ENCODE data around the gene MGRN1. TPM values are rescaled to one million over a fixed set of nuclear protein-coding genes. Genes with fewer than 3 reads are reported as not detected.

Gene MGRN1
- polyA plus RNA-seq, 1 donor from 2014 or later: 35.9 TPM

- H3K27me3 ChIP-seq (ENCODE audit: insufficient read depth, low read depth, low read length): no peaks in the 10 kb centered on the region
Observed at GRCh38 chr16:4591706-4592470, 32.7 kb upstream of the MGRN1 start.

GRCh38 chr16:4593086-4593485 is 31.5 kb upstream of the MGRN1 start:
- Histone ChIP-seq H3K36me3 (ENCODE audit: insufficient read depth, low read length) (no peaks in the 10 kb centered on the region), H3K4me2 (ENCODE audit: low read length) (no peak overlapping the region), H3K9ac (ENCODE audit: low read length) (no peak overlapping the region), H2AFZ (ENCODE audit: low read depth, low read length) (no peak overlapping the region), H3F3A (ENCODE audit: insufficient read depth, low read length, poor library complexity, severe bottlenecking) (no peaks in the 10 kb centered on the region), H3K9me2 (ENCODE audit: insufficient read depth, low read length) (no peaks in the 10 kb centered on the region), H3K27ac (ENCODE audit: low read length) (no peak overlapping the region), H4K20me1 (ENCODE audit: insufficient read depth) (no peaks in the 10 kb centered on the region), H3K9me3 (ENCODE audit: low read length) (no peaks in the 10 kb centered on the region), H3K4me3 (ENCODE audit: low read length) (no peak overlapping the region), H3K79me2 (replicated peaks; ENCODE audit: insufficient read depth, low read length) (no peaks in the 10 kb centered on the region), H3K27me3 (ENCODE audit: insufficient read depth, low read depth, low read length) (no peaks in the 10 kb centered on the region)
- TF ChIP-seq TAF1 (IDR thresholded peaks at IDR 0.05; ENCODE audit: low read depth) (no peak), POLR2AphosphoS5 (IDR thresholded peaks at IDR 0.05) (no peak), EP300 (conservative IDR thresholded peaks at IDR 0.05; ENCODE audit: poor library complexity, severe bottlenecking) (no peak), MXI1 (conservative IDR thresholded peaks at IDR 0.05; ENCODE audit: poor library complexity, severe bottlenecking) (no peak), RAD21 (conservative IDR thresholded peaks at IDR 0.05) (no peak), CTCF (IDR thresholded peaks at IDR 0.05; ENCODE audit: poor library complexity, severe bottlenecking) (no peak)

More at GRCh38 chr16:4591706-4592470, 32.7 kb upstream of the MGRN1 start:
- H3K9me3 ChIP-seq (ENCODE audit: low read length): no peaks in the 10 kb centered on the region
- no peak overlapping the region for H3K4me2 ChIP-seq (ENCODE audit: low read length)
- no peaks in the 10 kb centered on the region for H3F3A ChIP-seq (ENCODE audit: insufficient read depth, low read length, poor library complexity, severe bottlenecking)
- H2AFZ ChIP-seq (ENCODE audit: low read depth, low read length): no peak overlapping the region
- H3K27ac ChIP-seq (ENCODE audit: low read length): no peak overlapping the region
- no peak overlapping the region for H3K4me3 ChIP-seq (ENCODE audit: low read length)
- H3K9ac ChIP-seq (ENCODE audit: low read length): no peak overlapping the region
- H3K79me2 ChIP-seq (replicated peaks; ENCODE audit: insufficient read depth, low read length): no peaks in the 10 kb centered on the region
- TF ChIP-seq CTCF (IDR thresholded peaks at IDR 0.05; ENCODE audit: poor library complexity, severe bottlenecking): no peak
- no peak for TF ChIP-seq SMC3 (conservative IDR thresholded peaks at IDR 0.05; ENCODE audit: poor library complexity)
- TF ChIP-seq REST (IDR thresholded peaks at IDR 0.05; ENCODE audit: borderline replicate concordance): no peak
- TF ChIP-seq EZH2 (IDR thresholded peaks at IDR 0.05; ENCODE audit: borderline replicate concordance, insufficient read depth, low read length, poor library complexity, severe bottlenecking): no peak
- no peak for TF ChIP-seq RAD21 (conservative IDR thresholded peaks at IDR 0.05)
- TF ChIP-seq TAF1 (IDR thresholded peaks at IDR 0.05; ENCODE audit: low read depth): no peak
- no peak for TF ChIP-seq EP300 (conservative IDR thresholded peaks at IDR 0.05; ENCODE audit: poor library complexity, severe bottlenecking)
- no peak for TF ChIP-seq POLR2AphosphoS5 (IDR thresholded peaks at IDR 0.05)
- TF ChIP-seq MXI1 (conservative IDR thresholded peaks at IDR 0.05; ENCODE audit: poor library complexity, severe bottlenecking): no peak
- no peaks in the 10 kb centered on the region for H3K36me3 ChIP-seq (ENCODE audit: insufficient read depth, low read length)
- H3K9me2 ChIP-seq (ENCODE audit: insufficient read depth, low read length): no peaks in the 10 kb centered on the region
- H4K20me1 ChIP-seq (ENCODE audit: insufficient read depth): no peaks in the 10 kb centered on the region

Data from neural cell (in vitro differentiated cells).